ENCODE results near the gene GXYLT1. TPM values are rescaled to one million over a fixed set of nuclear protein-coding genes. Genes with fewer than 3 reads are reported as not detected.

GXYLT1 gene
- total and polyA plus RNA-seq, 9 of the 15 experiments (the other 6 are each of a cell fraction or from before 2014, with no cell fraction given): 1.4 to 9.3 (median 5.5) TPM

- Histone ChIP-seq H3K9me3 (replicated peaks; ENCODE audit: control insufficient read depth, insufficient read depth, low read depth, low read length) (no peaks in the 10 kb centered on the region; the same call in 1 of the 2 replicates), H3K4me1 (replicated peaks in 1 of 2; ENCODE audit: control insufficient read depth in 2 of 2, insufficient read depth in 2 of 2, low read length in 2 of 2) (no peaks in the 10 kb centered on the region), H3K9me1 (ENCODE audit: control insufficient read depth, insufficient read depth, low read length) (no peaks in the 10 kb centered on the region), H3K27ac (ENCODE audit: extremely low read depth, low read depth, low read length) (no peak overlapping the region), H3K36me3 (ENCODE audit: control insufficient read depth, insufficient read depth, low read length) (no peaks in the 10 kb centered on the region), H3K4me3 (no peak overlapping the region), H3K79me2 (ENCODE audit: control insufficient read depth, insufficient read depth, low read length) (no peaks in the 10 kb centered on the region), H2AFZ (ENCODE audit: low read depth, low read length) (no peak overlapping the region), H3K27me3 (ENCODE audit: control insufficient read depth in 2 of 2, insufficient read depth in 2 of 2, low read length in 2 of 2) (no peaks in the 10 kb centered on the region), H3K4me2 (ENCODE audit: insufficient read depth, low read length) (no peak overlapping the region), H4K20me1 (replicated peaks; ENCODE audit: control insufficient read depth, insufficient read depth, low read length) (no peaks in the 10 kb centered on the region), H3K9ac (ENCODE audit: insufficient read depth in 1 of 2, low read depth in 2 of 2, low read length in 2 of 2) (no peak overlapping the region)
- WGBS (ENCODE audit: insufficient coverage, low coverage, missing lambda C conversion rate): 95% methylated on average over 6 of the region's 6 CpGs
- in situ Hi-C loops (cut with MboI): no loop called here
- intact Hi-C loops (cut with micrococcal nuclease): no loop called here
- TF ChIP-seq NFRKB (IDR thresholded peaks at IDR 0.05; ENCODE audit: low read depth): no peak
- TF ChIP-seq THRA (IDR thresholded peaks at IDR 0.05): no peak
- TF ChIP-seq SRSF9 (IDR thresholded peaks at IDR 0.05; ENCODE audit: borderline replicate concordance, low read depth, low read length): no peak
- TF ChIP-seq MCM2 (IDR thresholded peaks at IDR 0.05; ENCODE audit: low read depth): no peak
- TF ChIP-seq, protein P1, sequence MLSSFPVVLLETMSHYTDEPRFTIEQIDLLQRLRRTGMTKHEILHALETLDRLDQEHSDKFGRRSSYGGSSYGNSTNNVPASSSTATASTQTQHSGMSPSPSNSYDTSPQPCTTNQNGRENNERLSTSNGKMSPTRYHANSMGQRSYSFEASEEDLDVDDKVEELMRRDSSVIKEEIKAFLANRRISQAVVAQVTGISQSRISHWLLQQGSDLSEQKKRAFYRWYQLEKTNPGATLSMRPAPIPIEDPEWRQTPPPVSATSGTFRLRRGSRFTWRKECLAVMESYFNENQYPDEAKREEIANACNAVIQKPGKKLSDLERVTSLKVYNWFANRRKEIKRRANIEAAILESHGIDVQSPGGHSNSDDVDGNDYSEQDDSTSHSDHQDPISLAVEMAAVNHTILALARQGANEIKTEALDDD (IDR thresholded peaks at IDR 0.05): no peak
- TF ChIP-seq CREBBP (IDR thresholded peaks at IDR 0.05; ENCODE audit: low read depth, low read length): no peak
- TF ChIP-seq, protein P2, sequence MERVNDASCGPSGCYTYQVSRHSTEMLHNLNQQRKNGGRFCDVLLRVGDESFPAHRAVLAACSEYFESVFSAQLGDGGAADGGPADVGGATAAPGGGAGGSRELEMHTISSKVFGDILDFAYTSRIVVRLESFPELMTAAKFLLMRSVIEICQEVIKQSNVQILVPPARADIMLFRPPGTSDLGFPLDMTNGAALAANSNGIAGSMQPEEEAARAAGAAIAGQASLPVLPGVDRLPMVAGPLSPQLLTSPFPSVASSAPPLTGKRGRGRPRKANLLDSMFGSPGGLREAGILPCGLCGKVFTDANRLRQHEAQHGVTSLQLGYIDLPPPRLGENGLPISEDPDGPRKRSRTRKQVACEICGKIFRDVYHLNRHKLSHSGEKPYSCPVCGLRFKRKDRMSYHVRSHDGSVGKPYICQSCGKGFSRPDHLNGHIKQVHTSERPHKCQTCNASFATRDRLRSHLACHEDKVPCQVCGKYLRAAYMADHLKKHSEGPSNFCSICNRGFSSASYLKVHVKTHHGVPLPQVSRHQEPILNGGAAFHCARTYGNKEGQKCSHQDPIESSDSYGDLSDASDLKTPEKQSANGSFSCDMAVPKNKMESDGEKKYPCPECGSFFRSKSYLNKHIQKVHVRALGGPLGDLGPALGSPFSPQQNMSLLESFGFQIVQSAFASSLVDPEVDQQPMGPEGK (CRISPR knock-in tag; IDR thresholded peaks at IDR 0.05; ENCODE audit: borderline replicate concordance): no peak
- ATAC-seq (no peak), FAIRE-seq (no peak), DNase-seq (ENCODE audit: extremely low read depth in 1 of 4, low spot score in 3 of 4) (no peak)
- no TSS peak for BruUV-seq (replicated peaks)
- CTCF ChIA-PET (ENCODE audit: low intra/inter-chr PET ratio): no interaction called here
- POLR2A ChIA-PET: interaction anchor here (1.5 kb wide), 1 partner anchor 11 kb away, joined by 7 read pairs; no protein-coding TSS in a partner anchor
Measured at GRCh38 chr12:42167711-42168110, 23.0 kb upstream of the GXYLT1 start.
